Stimulated activated CD4-positive, alpha-beta T cell treated with anti-CD3 and anti-CD28 coated beads, TNF-alpha, amount 100 ng/mL, for 4 hours (primary cell): ENCODE results near the gene ALKAL2.

Experiments used
- DNase-seq, 3 experiments: peaks; one replicate each; pipeline ENCODE4 v3.0.0-alpha.2; 2020; ENCODE audit warnings: low read depth in 3 of 3

ALKAL2 gene

GRCh38 chr2:246489-247144 is 41.3 kb downstream of the ALKAL2 start:
- DNase-seq, result no peak

DNA sequence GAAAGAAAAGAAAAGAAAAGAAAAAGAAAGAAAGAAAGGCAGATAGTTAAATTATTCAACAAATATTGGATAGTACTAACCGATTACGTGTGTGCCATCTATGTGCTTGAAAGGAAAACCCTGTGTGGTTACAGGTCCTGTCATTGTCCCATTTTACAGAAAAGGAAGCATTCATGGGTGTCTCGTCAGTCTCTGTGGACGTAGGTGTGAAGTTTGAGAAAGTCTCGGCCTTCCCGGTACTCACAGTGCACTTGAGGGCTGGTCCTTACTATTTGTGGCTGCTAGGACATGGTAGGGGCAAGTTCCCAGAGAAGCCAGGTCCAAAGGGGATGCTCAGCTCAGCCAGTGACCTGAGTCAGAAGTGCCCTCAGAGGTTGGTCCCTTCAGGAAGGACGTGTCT is 43.3 kb downstream of the ALKAL2 start:
- no peak for DNase-seq

GRCh38 chr2:238869-239268 is 49.0 kb downstream of the ALKAL2 start:
- no peak for DNase-seq

GRCh38 chr2:238431-238830 is 49.5 kb downstream of the ALKAL2 start:
- no peak for DNase-seq

- DNase-seq, result no peak
These were observed 50.0 kb downstream of the ALKAL2 start for GRCh38 chr2:237878-238277.

GRCh38 chr2:236993-237539 is 50.8 kb downstream of the ALKAL2 start:
- DNase-seq, result no peak

DNA sequence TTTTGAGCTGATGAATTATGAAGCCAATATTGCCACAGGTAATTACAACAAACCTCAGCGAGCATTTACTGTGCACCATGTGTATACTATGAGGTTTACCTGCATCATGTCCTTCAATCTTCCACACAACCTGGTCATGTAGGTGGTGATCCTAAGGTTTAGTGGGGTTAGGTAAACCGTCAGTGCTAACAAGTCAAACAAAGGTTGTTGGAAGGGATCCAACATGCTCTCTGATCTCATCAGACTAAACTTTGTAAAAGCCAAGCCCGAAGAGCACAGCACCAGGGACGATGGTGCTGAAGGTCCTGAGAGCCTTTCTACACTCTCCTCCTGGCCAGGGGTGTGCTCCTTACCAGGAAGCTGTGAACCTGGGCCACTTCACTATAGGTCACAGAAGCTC is 53.5 kb downstream of the ALKAL2 start:
- DNase-seq, result no peak

DNA sequence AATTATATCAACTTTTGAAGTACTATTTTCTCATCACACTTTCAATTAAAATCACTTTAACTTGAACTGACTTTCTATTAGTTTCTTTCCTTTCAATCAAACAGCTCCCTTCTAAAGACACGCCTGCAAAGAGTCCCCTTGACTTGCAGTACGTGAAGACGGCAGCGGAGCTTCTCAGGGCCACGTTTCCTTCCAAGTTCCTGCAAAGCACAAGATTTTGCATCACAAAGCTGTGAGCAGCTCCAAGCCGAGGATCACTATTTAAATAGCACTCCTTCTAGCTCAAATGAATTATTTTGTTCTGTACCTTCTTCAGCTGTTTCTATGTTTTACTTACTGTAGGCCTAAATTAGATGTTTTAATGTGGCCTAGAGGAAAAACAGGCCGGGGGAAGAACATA is 54.9 kb downstream of the ALKAL2 start:
- no peak for DNase-seq

GRCh38 chr2:231521-232185 is 56.2 kb downstream of the ALKAL2 start:
- no peak for DNase-seq
